RWPE2 (cell line): ENCODE data around the gene CNTNAP4.

Experiments
- ATAC-seq: fragments of 200-7000 bp; cut with Tn5 transposase; 3 replicates; pipeline ENCODE4 v1.9.1; 2021; ENCODE audit warnings: low read depth
- DNase-seq: peaks from one replicate; pipeline ENCODE4 v3.0.0-alpha.2; 2020; ENCODE audit warnings: low spot score
- H3K27ac ChIP-seq: fragments of 450-650 bp; 2 replicates; pipeline ENCODE4 v1.5.1; 2017; ENCODE audit warnings: mild to moderate bottlenecking; ENCODE audit not compliant: poor library complexity, severe bottlenecking
- H3K27me3 ChIP-seq: fragments of 250-450 bp; sonication (Bioruptor Pico); 2 replicates; pipeline ENCODE4 v1.5.1; 2021; ENCODE audit warnings: mild to moderate bottlenecking, moderate library complexity; ENCODE audit not compliant: insufficient read depth, poor library complexity, severe bottlenecking
- H3K36me3 ChIP-seq: fragments of 250-450 bp; sonication (Bioruptor Pico); 2 replicates; pipeline ENCODE4 v1.5.1; 2020; ENCODE audit warnings: low read depth, mild to moderate bottlenecking, moderate library complexity
- H3K4me1 ChIP-seq: fragments of 250-450 bp; sonication (Bioruptor Pico); 2 replicates; pipeline ENCODE4 v1.5.1; 2021; ENCODE audit warnings: mild to moderate bottlenecking, moderate library complexity; ENCODE audit not compliant: insufficient read depth, poor library complexity, severe bottlenecking
- H3K4me3 ChIP-seq: fragments of 250-450 bp; sonication (Bioruptor Pico); 2 replicates; pipeline ENCODE4 v1.5.1; 2021; ENCODE audit warnings: mild to moderate bottlenecking, moderate library complexity; ENCODE audit not compliant: severe bottlenecking
- H3K9me3 ChIP-seq: fragments of 250-450 bp; sonication (Bioruptor Pico); 2 replicates; pipeline ENCODE4 v1.5.1; 2021; ENCODE audit warnings: mild to moderate bottlenecking, moderate library complexity; ENCODE audit not compliant: severe bottlenecking
- CTCF ChIP-seq: fragments of 450-650 bp; IDR thresholded peaks from one replicate; pipeline ENCODE4 v1.5.1; 2017; ENCODE audit warnings: mild to moderate bottlenecking, moderate library complexity; ENCODE audit not compliant: poor library complexity, severe bottlenecking

Gene CNTNAP4

GRCh38 chr16:76486740-76487139 is 209.5 kb downstream of the CNTNAP4 start:
- no peak overlapping the region for H3K4me3 ChIP-seq
- TF ChIP-seq CTCF, result no peak
- H3K4me1 ChIP-seq, result no peaks in the 10 kb centered on the region
- ATAC-seq (no peak), DNase-seq (no peak)
- no peaks in the 10 kb centered on the region for H3K9me3 ChIP-seq
- peaks cover 65% of the 10 kb centered on the region for H3K27me3 ChIP-seq
- H3K36me3 ChIP-seq, result no peaks in the 10 kb centered on the region
- H3K27ac ChIP-seq, result no peak overlapping the region

GRCh38 chr16:76487411-76488064 is 210.3 kb downstream of the CNTNAP4 start:
- H3K36me3 ChIP-seq, result no peaks in the 10 kb centered on the region
- no peaks in the 10 kb centered on the region for H3K9me3 ChIP-seq
- no peak overlapping the region for H3K27ac ChIP-seq
- peaks cover 63% of the 10 kb centered on the region for H3K27me3 ChIP-seq
- TF ChIP-seq CTCF, result no peak
- no peak overlapping the region for H3K4me3 ChIP-seq
- DNase-seq (no peak), ATAC-seq (no peak)
- H3K4me1 ChIP-seq, result no peaks in the 10 kb centered on the region

GRCh38 chr16:76488065-76488417 is 210.8 kb downstream of the CNTNAP4 start:
- DNase-seq (no peak), ATAC-seq (no peak)
- Histone ChIP-seq H3K9me3 (no peaks in the 10 kb centered on the region), H3K4me3 (no peak overlapping the region), H3K27ac (no peak overlapping the region), H3K27me3 (peaks cover 63% of the 10 kb centered on the region), H3K4me1 (no peaks in the 10 kb centered on the region), H3K36me3 (no peaks in the 10 kb centered on the region)
- no peak for TF ChIP-seq CTCF

- no peak for ATAC-seq
These were observed 212.9 kb downstream of the CNTNAP4 start for GRCh38 chr16:76490036-76490639.

More at GRCh38 chr16:76490036-76490639, 212.9 kb downstream of the CNTNAP4 start:
- no peaks in the 10 kb centered on the region for H3K4me1 ChIP-seq
- no peaks in the 10 kb centered on the region for H3K36me3 ChIP-seq
- TF ChIP-seq CTCF, result no peak
- no peak overlapping the region for H3K27ac ChIP-seq
- H3K27me3 ChIP-seq, result peaks cover 68% of the 10 kb centered on the region
- no peaks in the 10 kb centered on the region for H3K9me3 ChIP-seq
- DNase-seq, result no peak
- H3K4me3 ChIP-seq, result no peak overlapping the region
